NCI-H2081 treated with DMSO at 0.1 percent for 48 hours (cell line): Measurements from ENCODE around the gene CAMSAP2.

ENCODE experiments used
- DNase-seq: peaks from one replicate; lab custom pipeline; 2025; lab: John Stamatoyannopoulos, UW

Gene CAMSAP2

DNA sequence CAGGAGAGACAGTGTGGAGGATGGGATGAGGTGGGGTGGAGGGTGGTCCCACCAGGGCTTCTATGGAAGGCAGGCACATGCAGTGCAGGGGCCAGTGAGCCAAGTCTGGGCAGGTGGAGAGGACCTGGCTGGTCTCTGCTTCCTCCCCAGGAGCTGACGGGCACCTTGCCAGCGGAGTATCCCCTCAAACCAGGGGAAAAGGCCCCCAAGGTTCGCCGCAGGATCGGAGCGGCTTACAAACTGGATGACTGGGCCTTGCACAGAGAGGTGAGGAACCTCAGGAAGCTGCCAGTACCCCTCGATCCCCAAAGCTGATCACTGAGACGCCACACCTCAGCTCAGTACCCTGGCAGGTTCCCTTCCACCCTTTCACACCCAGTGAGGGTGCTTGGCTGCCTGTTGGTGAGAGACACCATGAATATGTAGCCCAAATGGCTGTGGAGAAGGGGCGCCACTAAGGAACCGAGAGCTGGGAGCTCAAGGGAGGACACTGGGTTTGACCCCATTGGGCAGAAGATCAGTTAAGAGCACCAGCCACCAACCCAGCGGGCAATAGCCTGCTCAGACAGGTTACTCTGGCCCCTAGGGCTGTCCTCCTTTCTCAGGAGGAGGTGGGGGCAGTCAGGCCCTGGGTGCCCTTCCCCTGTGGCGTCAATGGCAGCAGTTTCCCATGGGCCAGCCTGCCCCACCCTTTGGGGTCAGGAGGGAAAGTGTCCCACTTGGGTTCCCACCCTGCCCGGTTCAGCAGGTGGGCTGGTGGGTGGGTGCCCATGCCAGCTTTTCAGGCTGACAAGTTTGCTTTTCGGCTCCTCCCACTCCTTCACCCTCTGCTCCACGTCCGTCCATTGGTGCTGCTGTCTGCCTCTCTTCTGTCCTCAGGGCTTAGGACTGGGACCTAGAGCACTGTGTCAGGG, 161.5 kb downstream of the CAMSAP2 start:
- DNase-seq: no peak

DNA sequence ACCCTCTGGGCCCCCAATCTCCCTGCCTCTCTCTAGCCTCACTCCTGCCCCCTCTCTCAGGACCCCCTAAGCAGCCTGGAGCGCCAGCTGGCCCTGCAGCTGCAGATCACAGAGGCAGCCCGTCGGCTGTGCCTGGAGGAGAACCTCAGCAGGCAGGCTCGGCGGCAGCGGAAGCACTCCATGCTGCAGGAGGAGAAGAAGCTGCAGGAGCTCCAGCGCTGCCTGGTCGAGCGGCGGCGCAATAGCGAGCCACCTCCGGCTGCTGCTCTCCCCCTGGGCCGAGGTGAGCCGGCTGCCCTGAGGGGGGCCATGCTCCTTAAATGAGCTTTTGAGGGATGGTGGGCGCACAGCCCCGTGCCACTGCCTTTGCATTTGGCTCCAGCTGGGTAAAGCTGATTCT, 162.2 kb downstream of the CAMSAP2 start:
- DNase-seq: no peak

DNA sequence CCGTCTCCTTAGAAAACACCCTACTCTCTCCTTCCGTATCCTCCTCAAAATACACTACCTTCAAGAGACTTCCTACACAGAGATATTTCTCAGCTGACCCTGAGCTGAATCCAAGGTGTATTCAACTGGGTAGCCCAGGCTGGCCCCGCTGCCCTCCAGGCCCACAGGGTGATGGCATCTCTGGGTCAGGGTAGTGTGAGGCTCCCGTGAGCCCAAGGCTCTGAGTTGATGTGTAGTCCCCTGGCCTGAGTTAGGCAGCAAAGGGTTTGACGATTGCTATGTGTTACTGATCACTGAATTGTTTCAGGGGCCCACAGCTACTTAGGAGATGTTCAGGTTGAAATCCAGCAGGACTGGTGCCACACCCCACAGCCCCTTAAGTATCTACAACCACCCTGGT, 162.7 kb downstream of the CAMSAP2 start:
- DNase-seq: no peak

DNA sequence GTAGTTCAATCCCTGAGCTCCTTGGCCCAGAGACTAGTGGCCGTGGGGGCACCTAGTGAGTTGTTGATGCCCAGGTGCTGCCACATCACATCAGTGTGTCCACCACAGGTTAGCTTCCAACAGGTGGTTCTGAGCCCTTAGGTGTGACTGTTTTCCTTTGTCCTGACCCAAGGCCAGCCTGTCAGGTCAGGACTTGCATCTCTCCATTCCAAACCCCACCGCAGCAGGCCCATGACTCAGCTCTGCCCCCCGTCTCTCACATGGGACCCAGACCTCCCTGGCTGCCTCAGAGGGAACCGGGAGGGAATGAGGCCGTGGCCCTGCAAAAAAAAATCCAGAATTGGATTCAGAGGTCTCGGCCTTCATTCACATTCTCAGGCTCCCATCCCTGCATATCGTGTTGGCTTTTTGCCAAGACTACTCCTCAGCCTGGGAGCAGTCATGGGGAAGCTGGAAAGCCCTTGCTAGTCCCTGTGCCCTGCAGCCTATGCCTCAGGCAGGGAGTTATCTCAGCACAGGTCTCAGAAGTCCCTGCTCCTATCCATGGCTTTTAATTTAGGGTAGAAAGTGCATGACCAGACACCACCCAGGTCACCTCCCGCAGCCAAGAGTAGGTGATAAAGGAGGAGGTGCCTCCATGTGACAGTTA, 163.2 kb downstream of the CAMSAP2 start:
- DNase-seq: no peak

DNA sequence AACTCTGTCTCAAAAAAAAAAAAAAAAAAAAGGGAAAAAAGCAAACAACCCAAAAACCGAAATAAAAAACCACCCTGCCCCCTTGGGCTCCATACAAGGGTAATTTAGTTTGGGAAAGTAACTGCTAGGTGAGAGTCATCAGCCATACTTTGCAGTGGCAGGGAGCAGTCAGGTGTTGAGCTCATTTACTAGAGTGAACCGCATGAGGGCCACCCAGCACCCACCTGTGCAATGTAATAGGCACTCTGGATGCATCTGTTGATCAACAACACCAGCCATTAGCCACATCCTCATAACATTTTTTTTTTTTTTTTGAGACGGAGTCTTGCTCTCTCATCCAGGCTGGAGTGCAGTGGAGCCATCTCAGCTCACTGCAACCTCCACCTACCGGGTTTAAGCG, 165.1 kb downstream of the CAMSAP2 start:
- no peak for DNase-seq

DNA sequence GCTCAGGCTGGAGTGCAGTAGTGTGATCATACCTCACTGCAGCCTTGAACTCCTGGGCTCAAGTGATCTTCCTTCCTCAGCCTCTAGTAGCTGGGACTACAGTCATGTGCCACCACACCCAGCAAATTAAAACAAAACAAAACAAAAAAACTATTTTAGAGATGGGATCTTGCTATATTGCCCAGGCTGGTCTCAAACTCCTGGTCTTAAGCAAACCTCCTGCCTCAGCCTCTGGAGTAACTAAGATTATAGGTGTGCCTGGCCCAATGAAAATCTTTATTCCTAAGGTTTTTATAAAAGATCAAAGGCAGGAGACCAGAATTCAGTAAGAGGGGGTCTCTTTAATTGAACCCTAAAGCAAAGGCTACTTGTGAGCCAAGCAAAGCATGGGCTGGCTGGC, 166.1 kb downstream of the CAMSAP2 start:
- no peak for DNase-seq

DNA sequence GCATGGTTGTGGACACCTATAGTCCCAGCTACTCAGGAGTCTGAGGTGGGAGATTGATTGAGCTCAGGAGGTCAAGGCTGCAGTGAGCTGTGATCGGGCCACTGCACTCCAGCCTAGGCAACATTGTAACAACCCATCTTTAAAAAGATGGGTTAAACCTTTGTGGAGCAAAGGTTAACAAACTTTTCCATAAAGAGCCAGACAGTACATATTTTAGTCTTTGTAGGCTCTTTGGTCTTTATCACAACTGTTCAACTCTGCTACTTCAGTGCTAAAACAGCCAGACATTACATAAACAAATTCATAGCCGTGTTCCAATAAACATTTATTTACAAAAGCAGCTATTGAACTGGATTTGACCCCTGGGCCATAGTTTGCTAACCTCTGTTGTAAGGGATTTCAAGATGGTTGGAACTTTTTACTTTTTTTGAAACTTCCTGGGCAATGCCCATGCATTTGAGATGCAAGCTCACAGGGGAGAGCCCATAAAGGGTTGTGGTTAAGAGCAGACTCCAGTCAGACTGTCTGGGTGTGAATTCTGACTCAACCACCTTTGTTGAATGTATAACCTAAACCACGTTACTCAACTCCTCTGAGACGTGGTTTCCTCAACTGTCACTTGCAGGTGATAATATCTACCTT, 166.8 kb downstream of the CAMSAP2 start:
- no peak for DNase-seq

DNA sequence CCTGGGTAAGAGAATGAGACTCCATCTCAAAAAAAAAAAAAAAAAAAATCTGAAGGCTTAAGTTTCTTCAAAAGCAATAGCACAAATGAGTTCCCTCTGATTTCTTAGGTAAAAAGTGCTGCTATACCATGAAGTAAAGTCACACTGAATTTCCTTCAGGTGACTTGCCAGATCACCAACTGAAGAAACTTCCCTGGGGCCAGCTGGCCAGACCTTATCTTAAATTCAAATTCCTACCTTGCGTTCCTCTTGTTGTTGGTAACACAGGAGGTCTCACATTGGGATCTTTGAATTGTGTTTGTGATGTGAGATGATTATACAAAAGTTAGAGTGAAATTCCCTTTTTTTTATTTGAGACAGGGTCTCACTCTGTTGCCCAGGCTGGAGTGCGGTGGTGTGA, 167.8 kb downstream of the CAMSAP2 start:
- DNase-seq: no peak

DNA sequence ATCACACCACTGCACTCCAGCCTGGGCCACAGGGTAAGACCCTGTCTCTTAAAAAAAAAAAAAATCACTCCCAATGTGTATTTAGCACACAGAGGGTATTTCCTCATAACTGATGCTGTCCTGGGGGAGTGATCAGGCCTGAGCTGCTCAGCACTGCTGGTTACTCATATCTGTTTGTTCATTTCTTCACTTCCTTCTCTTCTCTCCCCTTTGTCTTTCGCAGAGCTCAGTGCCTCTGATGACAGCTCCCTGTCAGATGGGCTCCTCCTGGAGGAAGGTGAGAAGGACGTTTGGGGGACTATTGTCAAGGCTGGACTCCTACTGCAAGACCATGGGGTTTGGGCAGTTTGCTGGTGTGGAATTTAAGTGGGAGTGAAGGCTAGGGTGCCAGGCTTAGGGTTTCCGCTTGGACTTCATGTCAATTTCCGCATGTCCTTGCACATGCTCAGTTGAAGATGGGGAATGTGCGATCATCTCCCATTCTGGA, 169.0 kb downstream of the CAMSAP2 start:
- DNase-seq: no peak

DNA sequence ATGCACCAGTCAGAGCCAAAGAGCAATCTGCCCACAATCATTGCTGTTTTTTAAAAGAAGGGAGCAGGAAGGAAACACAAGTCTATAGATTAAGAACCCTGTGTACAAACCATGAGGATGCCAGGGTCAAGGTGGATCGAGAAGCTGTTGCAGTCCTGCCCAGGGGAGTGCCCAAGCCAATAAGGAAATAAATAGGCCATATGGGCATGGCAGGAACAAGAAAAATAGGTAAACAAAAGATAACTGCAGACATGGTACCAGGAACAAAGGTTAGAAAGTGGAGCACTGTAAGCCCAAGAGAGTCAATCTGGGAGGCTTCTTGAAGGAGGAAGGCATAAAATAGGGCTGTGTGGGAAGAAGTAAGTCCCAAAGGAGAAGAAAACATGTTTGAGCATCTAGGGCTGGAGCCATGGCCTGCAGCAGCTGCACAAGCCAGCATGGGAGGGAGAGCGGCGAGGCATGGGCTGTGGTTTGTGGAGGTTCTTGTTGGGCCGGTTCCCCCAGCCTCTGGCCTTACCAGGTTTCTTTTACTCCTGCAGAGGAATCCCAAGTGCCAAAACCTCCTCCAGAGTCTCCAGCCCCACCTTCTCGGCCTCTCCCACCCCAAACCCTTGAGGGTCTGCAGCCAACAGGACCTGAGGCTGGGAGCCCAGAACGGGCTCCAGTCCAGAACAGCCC, 169.6 kb downstream of the CAMSAP2 start:
- no peak for DNase-seq

DNA sequence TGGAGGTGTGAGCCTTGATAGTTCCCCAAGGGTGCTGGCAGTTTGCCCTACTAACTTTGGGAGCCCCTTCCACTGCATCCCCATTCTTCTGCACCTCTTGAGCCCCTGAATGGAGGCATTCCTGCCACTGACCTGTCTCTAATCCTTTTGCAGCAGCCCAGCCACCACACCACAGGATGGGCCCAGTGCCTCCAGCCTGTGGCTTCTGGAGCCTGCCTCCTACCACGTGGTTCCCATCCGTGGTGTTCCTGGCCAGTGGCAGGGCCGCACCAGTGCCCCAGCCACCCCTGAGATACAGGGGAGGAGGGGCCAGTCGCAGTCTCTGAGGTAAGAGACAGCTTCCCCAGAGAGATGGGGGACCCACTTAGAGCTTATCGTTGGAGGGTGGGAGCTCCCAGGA, 170.4 kb downstream of the CAMSAP2 start:
- no peak for DNase-seq

DNA sequence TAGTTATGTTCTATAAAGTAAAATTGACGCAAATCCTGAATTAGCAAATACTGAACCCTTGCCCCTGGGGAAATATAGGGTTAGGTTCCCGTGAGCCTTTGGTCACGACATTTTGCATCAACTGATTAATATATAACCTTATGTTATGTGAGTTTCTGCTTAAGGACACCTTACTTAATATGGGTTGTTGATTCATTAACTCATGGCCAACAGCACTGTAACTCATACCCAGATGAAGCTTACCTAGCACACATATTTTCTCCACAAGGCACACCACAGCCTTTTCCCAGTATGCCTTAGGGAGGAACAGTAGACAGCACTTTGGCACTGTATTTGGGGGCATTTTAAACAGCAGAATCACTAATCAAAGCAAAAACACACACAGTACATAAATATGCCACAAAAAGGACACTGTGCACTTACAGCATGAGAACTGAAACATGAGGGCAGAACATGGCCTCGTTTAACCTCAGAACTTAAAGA, 171.1 kb downstream of the CAMSAP2 start:
- DNase-seq: no peak
